Right lobe of liver (tissue), 6 donors: ENCODE measurements around the gene OR10A7. TPM values are rescaled to one million over a fixed set of nuclear protein-coding genes. Genes with fewer than 3 reads are reported as not detected.

Source experiments
- ATAC-seq, 4 donors: fragments of 200-7000 bp; cut with Tn5 transposase; one replicate each; pipeline ENCODE4 v1.9.1; 2020; ENCODE audit warnings: mild to moderate bottlenecking in 4 of 4, moderate library complexity in 4 of 4
- DNase-seq, 3 donors: peaks; one replicate each; pipeline ENCODE4 v3.0.0-alpha.2; 2020
- H3K27ac ChIP-seq, 3 donors: fragments of 200-600 bp; one replicate each; pipeline ENCODE4 v1.8.0; 2022
- H3K27me3 ChIP-seq, 2 donors: fragments of 200-600 bp; one replicate each; pipeline ENCODE4 v1.8.0; 2022
- H3K36me3 ChIP-seq, 4 donors: fragments of 200-600 bp; sonication (generic) in 1 of 4; one replicate each; pipeline versions ENCODE4 v1.5.1 to v1.8.0; 2017 to 2022; ENCODE audit warnings: control low read depth in 1 of 4
- H3K4me1 ChIP-seq, 4 donors: fragments of 200-600 bp; sonication (generic) in 1 of 4; one replicate each; pipeline versions ENCODE4 v1.5.1 to v1.8.0; 2017 to 2022; ENCODE audit warnings: control low read depth in 1 of 4
- H3K4me3 ChIP-seq, 3 donors: fragments of 200-600 bp; one replicate each; pipeline ENCODE4 v1.8.0; 2022
- H3K9me3 ChIP-seq, 4 donors: fragments of 200-600 bp; sonication (generic) in 1 of 4; one replicate each; pipeline versions ENCODE4 v1.5.1 to v1.8.0; 2017 to 2022; ENCODE audit warnings: control low read depth in 1 of 4
- POLR2A ChIP-seq: fragments of 450-650 bp; IDR thresholded peaks from one replicate; pipeline ENCODE4 v1.6.1; 2017; ENCODE audit warnings: antibody characterized with exemption, mild to moderate bottlenecking
- WGBS: methylation state at CpG from one replicate; pipeline ENCODE4 v1.1.6; 2018; ENCODE audit warnings: low coverage, low lambda C conversion rate; ENCODE audit not compliant: insufficient coverage; ENCODE audit errors: missing lambda C conversion rate; 5-methylcytosine and 5-hydroxymethylcytosine counted together
- intact Hi-C, 2 donors: fragments of 100-400 bp; cut with DNase I; formaldehyde crosslinking; loops; one replicate each; pipeline versions ENCODE4 v1.11.2 to v1.14.1; 2022
- total RNA-seq, 6 experiments: library from RNA; depleted of rRNA in 2 of 6; stranded (reverse); fragments of >200 nt in 2 of 6; fragmentation: NEBNext Ultra II Directional in 3 of 6; extraction: Animal tissue kit (Norgen Biotek cat#: 25700) in 3 of 6; gene quantifications; one replicate each; pipeline versions ENCODE4 v1.1.0 to v1.2.4, GENCODE V29; 2016 to 2023
- TF ChIP-seq, protein P1 (sequence below), 4 donors: fragments of 200-600 bp in 3 of 4; fragments of 450-650 bp in 1 of 4; IDR thresholded peaks; one replicate each; pipeline versions ENCODE4 v1.5.1 to v1.8.0; 2016 to 2022; ENCODE audit warnings: antibody characterized with exemption in 4 of 4, mild to moderate bottlenecking in 2 of 4
- donor health status: DM: no; HTN: yes; CAD: no.
- donor health status: DM: no; HTN: no; CAD: no.
- donor health status: DM: no; HTN: no; CAD: no.
- donor health status: DM: no; HTN: yes; CAD: no.
- donor health status: DM: no; HTN: yes; CAD: no.

OR10A7 gene
- total RNA-seq, 6 experiments from 2014 or later, result not detected

DNA sequence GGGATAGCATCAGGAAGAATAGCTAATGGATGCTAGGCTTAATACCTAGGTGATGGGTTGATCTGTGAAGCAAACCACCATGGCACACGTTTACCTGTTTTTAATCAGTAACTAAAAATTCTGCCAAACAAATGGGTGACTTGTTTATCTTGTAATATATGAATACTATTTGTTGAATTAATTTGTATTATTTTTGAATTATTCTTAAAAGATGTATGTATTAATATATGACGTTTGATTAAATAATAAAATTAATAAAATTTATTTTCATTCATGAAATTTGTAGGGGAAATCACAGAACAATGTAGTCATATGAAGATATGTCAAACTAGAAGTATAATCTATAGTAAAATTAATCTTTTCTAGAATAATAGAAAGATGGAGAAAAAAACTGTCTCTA is 32.3 kb upstream of the OR10A7 start:
- WGBS, result 0% methylated on average over 2 of the region's 2 CpGs
- Histone ChIP-seq H3K4me1 (no peaks in the 10 kb centered on the region), H3K9me3 (no peaks in the 10 kb centered on the region), H3K27me3 (no peaks in the 10 kb centered on the region), H3K27ac (no peak overlapping the region), H3K4me3 (no peak overlapping the region), H3K36me3 (no peaks in the 10 kb centered on the region)
- intact Hi-C loops, result no loop called here
- no peak for DNase-seq
- TF ChIP-seq, protein P1, sequence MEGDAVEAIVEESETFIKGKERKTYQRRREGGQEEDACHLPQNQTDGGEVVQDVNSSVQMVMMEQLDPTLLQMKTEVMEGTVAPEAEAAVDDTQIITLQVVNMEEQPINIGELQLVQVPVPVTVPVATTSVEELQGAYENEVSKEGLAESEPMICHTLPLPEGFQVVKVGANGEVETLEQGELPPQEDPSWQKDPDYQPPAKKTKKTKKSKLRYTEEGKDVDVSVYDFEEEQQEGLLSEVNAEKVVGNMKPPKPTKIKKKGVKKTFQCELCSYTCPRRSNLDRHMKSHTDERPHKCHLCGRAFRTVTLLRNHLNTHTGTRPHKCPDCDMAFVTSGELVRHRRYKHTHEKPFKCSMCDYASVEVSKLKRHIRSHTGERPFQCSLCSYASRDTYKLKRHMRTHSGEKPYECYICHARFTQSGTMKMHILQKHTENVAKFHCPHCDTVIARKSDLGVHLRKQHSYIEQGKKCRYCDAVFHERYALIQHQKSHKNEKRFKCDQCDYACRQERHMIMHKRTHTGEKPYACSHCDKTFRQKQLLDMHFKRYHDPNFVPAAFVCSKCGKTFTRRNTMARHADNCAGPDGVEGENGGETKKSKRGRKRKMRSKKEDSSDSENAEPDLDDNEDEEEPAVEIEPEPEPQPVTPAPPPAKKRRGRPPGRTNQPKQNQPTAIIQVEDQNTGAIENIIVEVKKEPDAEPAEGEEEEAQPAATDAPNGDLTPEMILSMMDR (IDR thresholded peaks at IDR 0.05), result no peak
- no peak for TF ChIP-seq POLR2A
- ATAC-seq, result no peak

DNA sequence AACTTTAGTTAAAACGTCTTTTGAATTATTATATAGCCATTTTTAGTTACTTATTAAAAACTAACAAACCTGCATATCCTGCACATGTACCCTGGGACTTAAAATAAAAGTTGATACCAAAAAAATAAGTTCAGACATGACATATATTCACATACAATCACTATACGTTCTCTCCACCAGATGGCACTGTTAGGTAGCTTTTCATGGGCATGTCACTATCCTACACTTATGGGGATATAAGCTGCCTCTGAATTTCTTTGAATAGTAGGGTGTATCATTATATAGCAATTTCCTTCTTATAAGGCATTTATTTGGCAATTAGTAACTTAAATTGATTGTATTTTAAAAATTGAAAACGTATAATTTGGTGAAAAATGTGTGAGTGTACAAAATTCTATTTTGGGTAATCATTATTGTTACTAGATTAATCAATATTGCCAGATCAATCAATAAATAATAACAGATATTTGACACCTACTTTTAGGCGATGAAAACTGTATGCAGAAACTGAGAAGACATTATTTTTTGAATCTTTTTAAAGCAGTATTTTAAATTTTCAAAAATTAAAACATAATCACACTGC is 31.8 kb upstream of the OR10A7 start:
- Histone ChIP-seq H3K4me1 (no peaks in the 10 kb centered on the region), H3K27me3 (no peaks in the 10 kb centered on the region), H3K4me3 (no peak overlapping the region), H3K36me3 (no peaks in the 10 kb centered on the region), H3K9me3 (no peaks in the 10 kb centered on the region), H3K27ac (no peak overlapping the region)
- DNase-seq (no peak), ATAC-seq (peak; percentile 87 to 89 (median 88))
- TF ChIP-seq POLR2A, result no peak
- TF ChIP-seq, protein P1 (IDR thresholded peaks at IDR 0.05), result peak; percentile 69 to 85 (median 78)
- intact Hi-C loops, result no loop called here
- 0% methylated on average over 4 of the region's 4 CpGs for WGBS

DNA sequence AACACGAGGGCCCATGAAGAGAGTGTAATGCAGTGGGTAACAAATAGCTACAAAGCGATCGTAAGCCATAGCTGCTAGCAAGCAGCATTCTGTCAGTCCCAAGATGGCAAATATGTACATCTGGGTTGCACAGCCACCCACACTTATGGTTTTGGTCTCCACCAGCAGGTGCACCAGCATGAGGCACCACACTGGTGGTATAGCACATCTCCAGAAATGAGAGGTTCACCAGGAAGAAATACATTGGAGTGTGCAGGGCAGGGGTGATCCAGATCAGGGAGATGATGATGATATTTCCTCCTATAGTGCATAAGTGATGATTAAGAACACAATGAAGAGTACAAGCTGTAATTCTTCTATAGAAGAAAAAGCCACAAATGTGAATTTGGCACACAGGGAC is 26.4 kb upstream of the OR10A7 start:
- intact Hi-C loops, result loop anchor here in 1 of 2 donors (10.0 kb wide), 1 partner anchor 420 kb away; no protein-coding TSS in a partner anchor
- no peak overlapping the region for H3K27ac ChIP-seq
- DNase-seq (no peak), ATAC-seq (no peak)
- no peak overlapping the region for H3K4me3 ChIP-seq
- H3K36me3 ChIP-seq, result no peaks in the 10 kb centered on the region
- TF ChIP-seq, protein P1 (IDR thresholded peaks at IDR 0.05), result no peak
- no peak for TF ChIP-seq POLR2A
- 75% methylated on average over 3 of the region's 3 CpGs for WGBS
- no peaks in the 10 kb centered on the region for H3K9me3 ChIP-seq
- no peaks in the 10 kb centered on the region for H3K4me1 ChIP-seq
- H3K27me3 ChIP-seq, result no peaks in the 10 kb centered on the region

DNA sequence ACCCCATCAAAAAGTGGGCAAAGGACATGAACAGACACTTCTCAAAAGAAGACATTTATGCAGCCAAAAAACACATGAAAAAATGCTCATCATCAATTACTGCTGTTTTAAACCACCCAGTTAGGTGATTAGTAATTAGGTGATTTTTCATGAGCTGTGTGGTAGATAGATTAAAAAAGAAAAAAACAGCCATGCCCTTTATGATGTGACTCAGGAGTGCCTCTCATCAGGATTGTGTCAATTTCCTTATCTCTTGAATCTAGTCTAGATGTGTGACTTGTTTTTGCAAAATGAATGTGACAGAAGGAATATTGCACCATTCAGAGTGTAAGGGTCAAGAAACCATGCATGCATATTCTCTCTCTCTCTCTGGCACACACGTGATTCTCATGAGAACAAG is 5.7 kb downstream of the OR10A7 start:
- no peaks in the 10 kb centered on the region for H3K4me1 ChIP-seq
- H3K27ac ChIP-seq, result no peak overlapping the region
- WGBS, result 15% methylated on average over 1 of the region's 1 CpG
- H3K36me3 ChIP-seq, result no peaks in the 10 kb centered on the region
- H3K27me3 ChIP-seq, result no peaks in the 10 kb centered on the region
- intact Hi-C loops, result no loop called here
- DNase-seq (no peak), ATAC-seq (no peak)
- H3K9me3 ChIP-seq, result no peaks in the 10 kb centered on the region
- H3K4me3 ChIP-seq, result no peak overlapping the region
- no peak for TF ChIP-seq POLR2A
- TF ChIP-seq, protein P1 (IDR thresholded peaks at IDR 0.05), result no peak
